T-helper 22 cell (primary cell): ENCODE data around the gene C7orf33.

Experiments
- DNase-seq: peaks from one replicate; pipeline ENCODE4 v3.0.0-alpha.2; 2020; ENCODE audit warnings: low read depth

Gene C7orf33

GRCh38 chr7:148626828-148627227, 36.3 kb downstream of the C7orf33 start:
- DNase-seq: no peak

DNA sequence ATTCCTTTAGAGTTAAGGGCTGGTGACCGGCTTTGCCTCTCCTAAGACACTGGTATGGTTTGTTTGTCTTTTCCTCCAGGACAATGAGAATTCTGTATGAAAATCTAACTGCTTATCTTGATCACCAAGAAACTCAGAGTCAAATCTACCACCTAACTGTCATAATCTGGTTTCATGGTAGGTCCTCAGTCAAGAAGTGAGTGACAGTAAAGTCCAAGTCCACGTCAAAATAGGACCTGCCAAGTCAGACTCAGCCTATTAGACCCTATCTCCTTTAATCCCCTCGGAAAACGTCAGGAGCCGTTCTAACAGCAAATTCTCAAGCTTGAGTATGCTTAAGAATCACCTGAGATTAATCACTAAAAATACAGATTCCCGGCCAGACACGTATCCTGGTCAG, 37.4 kb downstream of the C7orf33 start:
- DNase-seq: no peak

DNA sequence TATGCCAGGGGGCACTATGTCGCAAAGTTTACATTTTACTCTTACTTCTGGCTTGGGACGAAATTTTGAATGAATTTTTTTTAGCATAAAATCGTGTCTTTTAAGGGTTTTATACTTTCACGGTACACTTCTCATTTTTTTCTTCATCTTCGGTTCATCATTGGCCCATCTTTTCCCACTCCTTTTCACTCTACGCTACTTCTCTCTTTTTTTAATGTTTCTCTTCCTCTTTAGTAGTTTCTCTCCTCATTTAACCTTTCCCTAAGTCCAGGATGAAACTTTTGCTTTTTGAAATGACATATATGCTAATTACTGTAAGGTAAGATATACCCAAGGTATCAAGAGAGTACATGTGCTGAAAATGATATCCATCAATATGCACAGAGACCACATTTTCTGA, 39.5 kb downstream of the C7orf33 start:
- DNase-seq: no peak

DNA sequence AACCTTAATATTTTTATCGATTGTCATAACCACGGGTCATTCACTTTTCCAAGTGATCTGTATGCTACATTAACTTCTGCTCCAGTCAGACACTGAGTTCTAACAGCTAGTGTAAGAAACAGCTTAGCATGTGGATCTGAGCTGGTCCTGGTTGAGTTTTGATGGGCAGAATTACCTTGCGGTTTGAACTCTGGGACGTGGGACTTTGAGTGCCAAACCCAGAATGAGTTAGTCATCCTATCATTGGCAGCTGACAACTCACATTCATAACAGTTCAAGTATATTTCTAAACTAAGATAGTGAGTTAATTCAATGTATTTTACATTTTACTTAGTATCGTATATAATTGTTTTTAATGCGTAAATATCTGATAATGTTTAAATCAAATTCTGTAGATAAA, 43.2 kb downstream of the C7orf33 start:
- no peak for DNase-seq

DNA sequence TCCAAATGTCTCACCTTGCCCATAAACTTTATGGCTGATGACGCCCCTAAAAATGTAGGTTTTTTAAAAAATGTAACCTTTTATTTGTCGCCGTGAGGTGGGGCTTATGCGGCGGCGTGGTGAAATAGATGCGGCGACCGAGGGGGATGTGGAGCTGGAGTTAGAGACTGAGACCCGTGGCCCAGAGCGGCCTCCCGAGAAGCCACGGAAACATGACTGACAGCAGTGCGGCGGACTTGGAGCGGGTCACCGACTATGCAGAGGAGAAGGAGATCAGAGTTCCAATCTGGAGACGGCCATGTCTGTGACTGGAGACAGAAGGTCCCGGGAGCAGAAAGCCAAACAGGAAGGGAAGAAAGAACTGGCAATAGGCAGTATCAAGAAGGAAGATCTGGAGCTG, 46.5 kb downstream of the C7orf33 start:
- no peak for DNase-seq

DNA sequence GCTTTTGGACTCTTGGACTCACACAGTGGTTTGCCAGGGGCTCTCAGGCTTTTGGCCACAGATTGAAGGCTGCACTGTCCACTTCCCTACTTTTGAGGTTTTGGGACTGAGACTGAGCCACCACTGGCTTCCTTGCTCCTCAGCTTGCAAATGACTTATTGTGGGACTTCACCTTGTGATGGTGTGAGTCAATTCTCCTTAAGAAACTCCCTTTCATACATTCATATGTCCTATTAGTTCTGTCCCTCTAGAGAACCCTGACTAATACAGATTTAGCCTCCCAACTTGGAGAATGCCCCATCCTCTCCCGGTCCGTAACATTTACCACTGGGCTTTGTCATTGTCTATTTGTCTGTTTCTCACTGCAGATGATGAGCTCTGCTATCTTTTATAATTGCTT, 55.3 kb downstream of the C7orf33 start:
- no peak for DNase-seq

DNA sequence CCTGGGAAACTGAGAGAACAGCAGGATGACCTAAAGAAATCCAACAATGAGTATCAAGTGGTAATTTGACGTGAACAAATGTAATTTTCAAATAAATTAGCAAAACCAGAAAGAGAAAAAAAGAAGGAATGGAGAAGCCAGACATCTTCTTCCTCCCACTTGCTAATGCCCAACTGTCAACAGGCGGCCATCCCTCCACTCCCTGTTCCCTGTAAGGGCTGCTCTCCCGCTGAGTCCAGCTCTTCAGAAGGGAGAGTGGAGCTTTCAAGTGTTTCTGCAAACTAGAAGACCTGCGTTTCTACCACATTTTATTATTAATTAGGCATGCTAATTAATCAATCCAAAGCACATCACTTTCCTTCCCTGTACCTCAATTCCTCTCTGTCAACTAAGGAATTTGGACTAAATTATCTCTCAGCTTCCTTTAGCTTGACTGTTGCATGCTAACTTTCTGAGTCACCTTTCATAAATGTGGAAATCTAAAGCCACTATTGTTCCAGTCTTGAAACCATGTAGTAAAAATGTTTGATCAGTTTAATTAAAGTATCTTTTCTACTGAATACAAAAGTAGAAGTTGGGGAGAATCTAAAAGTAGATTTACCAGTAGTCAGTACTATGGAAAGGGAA, 59.8 kb downstream of the C7orf33 start:
- DNase-seq: no peak

DNA sequence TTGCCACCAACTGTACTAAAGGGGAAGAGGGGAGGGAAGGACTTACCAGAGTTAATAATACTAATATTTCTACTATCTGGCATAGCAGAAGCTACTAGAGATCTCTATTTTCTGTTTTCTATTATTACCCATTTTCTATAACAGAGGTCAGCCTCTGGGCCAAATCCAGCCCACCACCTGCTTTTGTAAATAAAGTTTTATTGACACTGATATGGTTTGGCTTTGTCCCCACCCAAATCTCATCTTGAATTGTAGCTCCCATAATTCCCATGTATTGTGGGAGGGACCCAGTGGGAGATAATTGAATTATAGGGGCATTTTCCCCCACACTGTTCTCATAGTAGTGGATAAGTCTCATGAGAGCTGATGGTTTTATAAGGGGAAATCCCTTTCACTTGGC, 62.2 kb downstream of the C7orf33 start:
- DNase-seq: no peak

DNA sequence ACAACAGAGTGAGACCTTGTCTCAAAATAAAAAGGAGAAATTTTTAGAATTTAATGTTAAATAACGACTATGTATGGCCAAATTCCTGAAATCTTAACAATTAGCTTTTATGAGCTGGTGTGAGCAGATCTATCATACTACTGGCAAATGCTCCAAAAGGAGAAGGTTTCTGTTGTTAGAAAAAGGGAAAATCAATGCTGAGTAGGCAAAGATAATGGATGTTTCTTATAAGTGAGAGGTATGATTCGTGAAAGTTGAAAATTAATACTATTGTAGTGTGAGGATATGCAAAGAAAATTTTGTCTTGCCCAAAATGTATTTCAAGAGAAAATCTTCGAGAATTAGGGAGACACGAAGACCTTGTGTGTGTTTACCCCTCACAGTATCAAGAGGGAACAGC, 67.4 kb downstream of the C7orf33 start:
- DNase-seq: no peak

GRCh38 chr7:148661471-148661870, 70.9 kb downstream of the C7orf33 start:
- DNase-seq: no peak

DNA sequence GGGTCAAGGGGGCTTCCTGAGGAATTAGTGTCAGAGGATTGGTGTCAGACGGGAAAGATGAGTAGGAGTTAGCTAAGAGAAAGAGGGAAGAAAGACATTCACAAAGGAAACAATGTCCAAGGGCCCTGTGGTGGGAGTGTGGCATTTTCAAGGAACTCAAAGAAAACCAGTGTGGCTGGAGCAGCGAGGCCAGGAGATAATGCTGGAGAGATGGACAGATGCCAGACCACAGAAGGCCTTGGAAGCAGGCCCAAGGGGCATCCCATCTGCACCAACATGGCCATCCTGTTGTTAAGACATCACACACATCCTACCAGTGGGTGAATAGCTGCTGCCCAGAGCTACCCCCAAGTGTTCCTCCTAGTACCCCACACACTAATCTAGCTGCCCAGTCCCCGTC, 72.1 kb downstream of the C7orf33 start:
- DNase-seq: no peak

- DNase-seq: no peak
These were observed 73.8 kb downstream of the C7orf33 start for GRCh38 chr7:148664324-148664723.

GRCh38 chr7:148665221-148665620, 74.7 kb downstream of the C7orf33 start:
- DNase-seq: no peak
